ENCODE measurements around the gene NEK10. TPM values are rescaled to one million over a fixed set of nuclear protein-coding genes. Genes with fewer than 3 reads are reported as not detected.

The NEK10 gene
- total RNA-seq, 4 donors from 2014 or later: 0.65 to 2.6 (median 1.2) TPM

DNA sequence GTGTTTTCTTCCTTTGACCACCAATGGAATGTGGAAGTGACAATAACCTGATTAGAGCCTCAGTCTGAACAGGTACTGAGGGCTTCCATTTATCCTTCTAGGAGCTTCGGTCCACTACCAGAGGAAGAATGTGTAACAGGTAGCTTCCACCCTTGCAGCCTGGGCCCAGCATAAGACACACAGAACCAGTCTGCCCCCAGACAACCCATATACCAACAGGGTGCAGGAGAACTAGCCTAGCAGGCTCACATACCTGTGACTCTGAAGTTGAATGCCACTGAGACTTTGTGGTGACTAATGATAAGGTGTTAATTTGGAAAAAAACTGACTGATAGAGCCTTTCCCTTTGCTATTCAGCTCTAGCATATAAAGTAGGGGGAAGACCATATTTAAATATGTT is 166.2 kb downstream of the NEK10 start:
- no peak for TF ChIP-seq CTCF (IDR thresholded peaks at IDR 0.05)
- ATAC-seq (ENCODE audit: low FRiP score): no peak
- no peak for DNase-seq (ENCODE audit: low spot score)

DNA sequence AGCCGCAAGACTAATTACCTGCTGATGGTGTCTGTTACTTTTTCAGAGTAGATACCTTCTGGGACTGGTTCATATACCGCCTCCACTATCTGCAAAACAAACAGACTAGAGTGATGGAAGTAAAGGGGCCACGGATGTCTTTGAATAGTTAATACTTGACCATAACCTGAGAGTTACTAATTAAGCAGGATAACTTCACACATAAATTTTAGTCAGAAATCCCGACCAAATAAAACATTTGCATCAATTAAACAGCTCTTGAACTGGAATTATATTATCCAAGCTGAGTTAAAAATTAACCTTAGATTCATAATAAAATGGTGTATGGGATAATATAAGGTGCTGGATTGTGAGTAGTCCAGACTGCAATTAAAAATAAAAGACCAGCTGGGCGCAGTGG is 167.7 kb downstream of the NEK10 start:
- ATAC-seq (ENCODE audit: low FRiP score) (no peak), DNase-seq (ENCODE audit: low spot score) (no peak)
- no peak for TF ChIP-seq CTCF (IDR thresholded peaks at IDR 0.05)

DNA sequence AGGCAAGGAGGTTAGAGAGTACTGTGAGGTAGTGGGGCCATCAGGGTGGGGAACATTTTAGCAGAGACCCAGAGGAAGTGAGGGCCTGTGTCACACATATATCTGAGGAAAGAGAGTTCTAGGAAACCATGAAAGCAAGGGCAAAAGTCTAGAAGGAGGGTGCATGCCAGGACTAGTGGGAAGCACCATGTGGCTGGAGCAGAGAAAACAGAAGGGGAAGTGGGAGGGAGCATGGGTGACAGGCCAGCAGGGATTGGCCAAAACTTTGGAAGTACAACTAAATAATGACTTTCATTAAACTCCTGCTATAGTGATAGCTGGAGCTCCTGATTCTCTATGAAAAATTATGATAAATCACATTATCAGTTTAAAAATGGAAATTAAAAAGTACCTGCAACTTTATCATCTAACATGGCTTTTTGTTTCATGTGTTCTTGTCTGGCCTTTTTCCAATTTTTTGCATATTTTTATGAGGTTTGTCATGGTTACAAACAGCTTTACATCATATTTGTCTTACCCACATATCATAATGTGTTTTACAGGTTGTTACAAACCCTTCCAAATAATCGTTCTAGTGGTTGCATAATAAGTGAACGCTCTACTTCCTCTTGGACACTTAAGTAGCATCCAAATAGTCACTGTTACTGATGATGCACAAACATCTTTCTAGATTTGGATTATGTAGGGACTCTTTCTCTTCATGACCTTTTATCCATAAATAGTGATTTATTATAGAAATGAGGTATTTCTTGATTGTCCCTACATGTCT is 168.3 kb downstream of the NEK10 start:
- no peak for TF ChIP-seq CTCF (IDR thresholded peaks at IDR 0.05)
- no peak for ATAC-seq (ENCODE audit: low FRiP score)

GRCh38 chr3:27194861-27195483 is 174.2 kb downstream of the NEK10 start:
- DNase-seq (ENCODE audit: low spot score): no peak
- ATAC-seq (ENCODE audit: low FRiP score): no peak
- TF ChIP-seq CTCF (IDR thresholded peaks at IDR 0.05): no peak

More for the DNA sequence above, 168.3 kb downstream of the NEK10 start:
- DNase-seq (ENCODE audit: low spot score): no peak

- ATAC-seq (ENCODE audit: low FRiP score) (no peak), DNase-seq (ENCODE audit: low spot score) (no peak)
- TF ChIP-seq CTCF (IDR thresholded peaks at IDR 0.05): no peak
Observed at GRCh38 chr3:27193056-27193455, 176.1 kb downstream of the NEK10 start.

DNA sequence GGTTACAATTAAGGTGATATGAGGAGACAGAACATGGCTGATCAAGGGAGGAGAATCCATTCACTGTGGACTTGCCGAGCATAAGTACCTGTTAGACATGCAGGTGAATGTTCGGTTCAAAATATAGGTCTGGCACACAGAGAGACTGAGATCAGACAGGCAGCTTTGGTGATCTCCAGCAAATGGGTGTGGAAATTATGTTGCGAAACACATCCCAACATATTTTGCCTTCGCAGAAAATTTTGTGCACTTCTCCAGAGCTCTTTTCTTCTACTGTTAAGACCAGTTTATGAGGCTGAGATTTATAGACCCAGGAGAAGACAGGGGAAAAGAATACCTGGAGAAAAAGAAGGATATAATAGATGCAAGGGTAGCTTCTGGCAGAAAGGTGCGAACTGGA is 183.2 kb downstream of the NEK10 start:
- ATAC-seq (ENCODE audit: low FRiP score): no peak
- DNase-seq (ENCODE audit: low spot score): no peak
- no peak for TF ChIP-seq CTCF (IDR thresholded peaks at IDR 0.05)
